Calu3 (cell line): Measurements from ENCODE around the gene ZSCAN22. TPM values are rescaled to one million over a fixed set of nuclear protein-coding genes. Genes with fewer than 3 reads are reported as not detected.
"Not testable (repeated sequence)": the region's sequence is repeated elsewhere in the genome, so short reads cannot be mapped to it uniquely, and the experiment has no call there.

Experiments used
- BruUV-seq: library from RNA; stranded (reverse); fragments of 400-500 nt; replicated peaks from 2 replicates; lab custom pipeline; 2021; lab: Mats Ljungman, UMichigan
- CTCF ChIA-PET: fragments of 300-600 bp; sonication (Branson Sonifier 250); formaldehyde crosslinking; loops from one replicate; lab custom pipeline; 2022; ENCODE audit warnings: antibody characterized with exemption; lab: Charles Lee
- DNase-seq: peaks from one replicate; pipeline ENCODE4 v3.0.0; 2022
- H3K27ac Mint-ChIP-seq: one replicate; pipeline ENCODE4 v1.8.0; 2022; ENCODE audit warnings: mixed read lengths; ENCODE audit not compliant: unreplicated experiment
- H3K27me3 Mint-ChIP-seq: one replicate; pipeline ENCODE4 v1.8.0; 2022; ENCODE audit warnings: mixed read lengths; ENCODE audit not compliant: unreplicated experiment
- H3K36me3 Mint-ChIP-seq: one replicate; pipeline ENCODE4 v1.8.0; 2022; ENCODE audit warnings: mild to moderate bottlenecking, moderate library complexity, mixed read lengths; ENCODE audit not compliant: insufficient read depth, unreplicated experiment
- H3K4me1 Mint-ChIP-seq: one replicate; pipeline ENCODE4 v1.8.0; 2022; ENCODE audit warnings: mild to moderate bottlenecking, low read depth, mixed read lengths; ENCODE audit not compliant: unreplicated experiment
- H3K4me3 Mint-ChIP-seq: one replicate; pipeline ENCODE4 v1.8.0; 2022; ENCODE audit warnings: mild to moderate bottlenecking, low read depth, moderate library complexity, mixed read lengths; ENCODE audit not compliant: unreplicated experiment
- H3K9me3 Mint-ChIP-seq: one replicate; pipeline ENCODE4 v1.8.0; 2022; ENCODE audit warnings: low read depth, mixed read lengths; ENCODE audit not compliant: unreplicated experiment
- intact Hi-C: fragments of 100-400 bp; cut with micrococcal nuclease; formaldehyde crosslinking; loops from one replicate; pipeline ENCODE4 v1.10.0; 2022; ENCODE audit not compliant: unreplicated experiment
- total RNA-seq: library from RNA; stranded (reverse); gene quantifications from 2 replicates; pipeline ENCODE4 v1.2.3, GENCODE V29; 2022
- TF ChIP-seq, protein P1 (sequence below): fragments of 200-600 bp; IDR thresholded peaks from one replicate; pipeline ENCODE4 v1.8.0; 2022; ENCODE audit warnings: antibody characterized with exemption; ENCODE audit not compliant: unreplicated experiment

Gene ZSCAN22
- total RNA-seq, 1 experiment from 2014 or later = 4.6 TPM

DNA sequence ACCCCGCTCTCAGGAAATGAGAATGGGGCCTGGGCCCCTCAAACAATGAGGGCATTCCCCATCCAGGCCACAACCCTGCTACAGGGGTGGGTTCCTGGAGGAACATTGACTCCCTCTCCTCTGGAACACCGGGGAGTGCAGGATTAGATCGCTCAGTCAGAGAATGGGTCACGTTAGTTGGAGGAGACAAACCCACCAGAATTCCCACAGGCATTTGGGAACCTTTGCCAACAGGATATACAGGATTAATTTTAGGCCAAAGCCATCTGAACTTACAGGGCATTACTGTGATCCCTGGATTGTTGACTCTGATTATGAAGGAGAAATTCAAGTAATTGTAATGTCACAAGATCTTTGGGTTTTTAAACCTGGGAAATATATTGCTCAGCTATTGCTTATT, 19.1 kb upstream of the ZSCAN22 start:
- H3K27ac Mint-ChIP-seq = no peak overlapping the region
- H3K9me3 Mint-ChIP-seq = peaks cover 4% of the 10 kb centered on the region
- peaks cover 21% of the 10 kb centered on the region for H3K4me1 Mint-ChIP-seq
- TF ChIP-seq, protein P1, sequence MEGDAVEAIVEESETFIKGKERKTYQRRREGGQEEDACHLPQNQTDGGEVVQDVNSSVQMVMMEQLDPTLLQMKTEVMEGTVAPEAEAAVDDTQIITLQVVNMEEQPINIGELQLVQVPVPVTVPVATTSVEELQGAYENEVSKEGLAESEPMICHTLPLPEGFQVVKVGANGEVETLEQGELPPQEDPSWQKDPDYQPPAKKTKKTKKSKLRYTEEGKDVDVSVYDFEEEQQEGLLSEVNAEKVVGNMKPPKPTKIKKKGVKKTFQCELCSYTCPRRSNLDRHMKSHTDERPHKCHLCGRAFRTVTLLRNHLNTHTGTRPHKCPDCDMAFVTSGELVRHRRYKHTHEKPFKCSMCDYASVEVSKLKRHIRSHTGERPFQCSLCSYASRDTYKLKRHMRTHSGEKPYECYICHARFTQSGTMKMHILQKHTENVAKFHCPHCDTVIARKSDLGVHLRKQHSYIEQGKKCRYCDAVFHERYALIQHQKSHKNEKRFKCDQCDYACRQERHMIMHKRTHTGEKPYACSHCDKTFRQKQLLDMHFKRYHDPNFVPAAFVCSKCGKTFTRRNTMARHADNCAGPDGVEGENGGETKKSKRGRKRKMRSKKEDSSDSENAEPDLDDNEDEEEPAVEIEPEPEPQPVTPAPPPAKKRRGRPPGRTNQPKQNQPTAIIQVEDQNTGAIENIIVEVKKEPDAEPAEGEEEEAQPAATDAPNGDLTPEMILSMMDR = no peak
- intact Hi-C loops = no loop called here
- H3K36me3 Mint-ChIP-seq = peaks cover 70% of the 10 kb centered on the region
- no peak overlapping the region for H3K4me3 Mint-ChIP-seq
- H3K27me3 Mint-ChIP-seq = no peaks in the 10 kb centered on the region
- BruUV-seq = no TSS peak
- no peak for DNase-seq
- CTCF ChIA-PET = no interaction called here

DNA sequence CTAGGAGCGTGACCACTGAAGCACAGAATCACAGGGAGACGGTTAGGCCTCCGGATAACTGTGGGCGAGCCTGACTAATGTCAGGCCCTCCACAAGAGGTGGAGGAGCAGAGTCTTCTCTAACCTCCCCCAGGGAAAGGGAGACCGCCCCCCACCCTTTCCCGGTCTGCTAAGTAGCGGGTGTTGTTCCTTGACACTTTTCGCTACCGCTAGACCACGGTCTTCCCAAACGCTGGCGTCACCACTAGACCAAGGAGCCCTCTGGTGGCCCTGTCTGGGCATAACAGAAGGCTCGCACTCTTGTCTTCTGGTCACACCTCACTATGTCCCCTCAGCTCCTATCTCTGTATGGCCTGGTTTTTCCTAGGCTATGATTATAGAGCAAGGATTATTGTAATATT, 16.1 kb upstream of the ZSCAN22 start:
- H3K4me1 Mint-ChIP-seq = peaks cover 11% of the 10 kb centered on the region
- H3K9me3 Mint-ChIP-seq, intact Hi-C loops, CTCF ChIA-PET, H3K27ac Mint-ChIP-seq, H3K4me3 Mint-ChIP-seq, H3K27me3 Mint-ChIP-seq, BruUV-seq, DNase-seq: not testable (repeated sequence)
- H3K36me3 Mint-ChIP-seq = peaks cover 83% of the 10 kb centered on the region

DNA sequence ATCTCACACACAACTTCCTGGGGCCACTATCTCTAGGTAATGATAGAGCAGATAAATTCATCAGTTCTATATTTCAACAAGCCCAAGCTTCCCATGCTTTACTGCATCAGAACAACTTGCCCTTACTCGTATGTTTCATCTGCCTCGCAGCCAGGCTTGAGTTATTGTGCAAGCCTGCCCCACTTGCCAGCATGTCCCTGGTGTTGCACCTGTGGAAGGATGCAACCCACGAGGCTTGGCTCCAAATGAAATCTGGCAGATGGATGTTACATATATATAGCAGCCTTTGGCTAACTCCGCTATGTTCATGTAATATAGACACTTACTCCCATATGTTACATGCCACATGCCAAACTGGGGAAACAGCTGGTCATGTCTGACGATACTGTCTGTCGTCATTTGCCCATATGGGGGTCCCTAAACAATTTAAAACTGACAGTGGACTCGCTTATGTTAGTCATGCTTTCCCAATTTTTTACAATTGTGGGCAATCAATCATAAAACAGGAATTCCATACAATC, 15.4 kb upstream of the ZSCAN22 start:
- intact Hi-C loops = no loop called here
- Mint-ChIP-seq H3K4me3 (no peak overlapping the region), H3K27ac (no peak overlapping the region), H3K4me1 (peaks cover 4% of the 10 kb centered on the region), H3K27me3 (no peaks in the 10 kb centered on the region), H3K36me3 (peaks cover 83% of the 10 kb centered on the region), H3K9me3 (peaks cover 4% of the 10 kb centered on the region)
- no TSS peak for BruUV-seq
- TF ChIP-seq, protein P1 = no peak
- DNase-seq = no peak
- CTCF ChIA-PET = no interaction called here

DNA sequence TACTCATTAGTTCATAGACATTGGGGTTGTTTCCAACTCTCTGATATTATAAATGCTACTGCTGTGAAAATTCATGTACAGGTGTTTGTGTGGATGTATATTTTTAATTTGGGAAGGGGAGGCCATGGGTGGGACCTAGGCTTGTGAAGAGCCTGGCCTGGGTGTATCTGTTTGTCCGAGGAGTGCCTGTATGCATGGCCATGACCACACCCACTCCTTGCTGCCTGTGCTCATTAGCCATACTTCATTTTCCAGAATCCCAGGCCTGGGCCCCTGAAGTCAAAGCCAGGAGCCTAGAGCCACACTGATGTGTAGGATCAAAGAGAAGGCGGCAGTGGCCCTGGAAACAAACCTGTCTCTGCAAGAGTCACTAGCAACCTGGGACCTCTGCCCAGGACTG, 11.2 kb upstream of the ZSCAN22 start:
- CTCF ChIA-PET = no interaction called here
- Mint-ChIP-seq H3K27me3 (no peaks in the 10 kb centered on the region), H3K4me1 (no peaks in the 10 kb centered on the region), H3K4me3 (no peak overlapping the region), H3K36me3 (peaks cover 57% of the 10 kb centered on the region), H3K9me3 (peaks cover 4% of the 10 kb centered on the region), H3K27ac (no peak overlapping the region)
- TF ChIP-seq, protein P1 = no peak
- intact Hi-C loops = no loop called here
- no TSS peak for BruUV-seq
- no peak for DNase-seq

DNA sequence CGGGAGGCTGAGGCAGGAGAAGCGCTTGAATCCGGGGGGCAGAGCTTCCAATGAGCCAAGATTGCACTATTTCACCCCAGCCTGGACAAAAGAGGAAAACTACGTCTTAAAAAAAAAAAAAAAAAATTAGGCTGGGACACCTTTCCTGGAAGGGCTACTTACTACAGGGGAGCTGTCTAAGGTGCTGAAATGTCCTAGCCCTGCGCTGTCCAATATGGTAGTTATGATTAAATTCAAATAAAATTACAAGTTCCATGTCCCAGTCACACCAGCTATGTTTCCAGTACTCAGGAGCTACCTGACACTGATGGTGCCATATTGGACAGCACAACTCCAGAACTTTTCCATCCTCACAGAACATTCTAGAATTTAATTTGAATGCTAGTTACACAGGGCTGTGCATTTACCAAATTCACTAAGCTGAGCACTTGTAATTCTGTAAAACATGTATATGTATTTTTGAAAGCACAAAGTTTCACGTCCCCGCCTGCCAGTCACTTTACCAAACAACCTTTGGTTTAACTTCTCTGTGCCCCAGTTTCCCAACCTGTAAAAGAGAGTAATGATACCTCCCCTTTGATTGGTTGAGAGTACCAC, 9.2 kb upstream of the ZSCAN22 start:
- Mint-ChIP-seq H3K36me3 (peaks cover 42% of the 10 kb centered on the region), H3K9me3 (peaks cover under 1% of the 10 kb centered on the region), H3K4me3 (no peak overlapping the region), H3K27me3 (no peaks in the 10 kb centered on the region), H3K4me1 (no peaks in the 10 kb centered on the region), H3K27ac (no peak overlapping the region)
- DNase-seq = peak; percentile 26
- TF ChIP-seq, protein P1 = no peak
- intact Hi-C loops = no loop called here
- BruUV-seq = no TSS peak
- CTCF ChIA-PET = interaction anchor here (0.6 to 2.1 kb wide), 2 partner anchors 9 to 15 kb away, joined by 3 to 5 read pairs; partner anchors contain the start of gene ZSCAN22
